Osteoblast (primary cell): ENCODE results near the gene PLVAP. TPM values are rescaled to one million over a fixed set of nuclear protein-coding genes. Genes with fewer than 3 reads are reported as not detected.

Experiments
- DNase-seq: peaks from one replicate; pipeline ENCODE4 v3.0.0; 2011; ENCODE audit warnings: low spot score, mixed read lengths; ENCODE audit not compliant: insufficient read length; ENCODE audit errors: missing footprints
- H2AFZ ChIP-seq: 2 replicates; pipeline ENCODE4 v1.6.0; 2011; ENCODE audit warnings: mild to moderate bottlenecking, low read length
- H3K27ac ChIP-seq: 2 replicates; pipeline ENCODE4 v1.5.1; 2011; ENCODE audit warnings: mild to moderate bottlenecking, low read depth, low read length, moderate library complexity
- H3K27me3 ChIP-seq: 2 replicates; pipeline ENCODE4 v1.6.0; 2012; ENCODE audit warnings: mild to moderate bottlenecking, control low read depth, inconsistent platforms, low read length, moderate library complexity; ENCODE audit not compliant: insufficient read depth
- H3K36me3 ChIP-seq: 2 replicates; pipeline ENCODE4 v1.5.1; 2011; ENCODE audit warnings: mild to moderate bottlenecking, low read length, control low read depth, moderate library complexity; ENCODE audit not compliant: insufficient read depth
- H3K4me1 ChIP-seq: 2 replicates; pipeline ENCODE4 v1.5.1; 2011; ENCODE audit warnings: mild to moderate bottlenecking, low read length, control low read depth, moderate library complexity; ENCODE audit not compliant: insufficient read depth
- H3K4me2 ChIP-seq: 2 replicates; pipeline ENCODE4 v1.6.0; 2011; ENCODE audit warnings: mild to moderate bottlenecking, low read length; ENCODE audit not compliant: insufficient read depth
- H3K4me3 ChIP-seq: fragments of 200-600 bp; sonication (generic); 3 replicates; pipeline ENCODE4 v1.5.1; 2012; ENCODE audit warnings: mild to moderate bottlenecking, low read length, inconsistent platforms; ENCODE audit not compliant: insufficient read depth
- H3K79me2 ChIP-seq: 2 replicates; pipeline ENCODE4 v1.6.0; 2012; ENCODE audit warnings: mild to moderate bottlenecking, low read length, control low read depth, inconsistent platforms; ENCODE audit not compliant: insufficient read depth
- H3K9me3 ChIP-seq: 2 replicates; pipeline ENCODE4 v1.5.1; 2011; ENCODE audit warnings: low read depth, low read length, control low read depth
- H4K20me1 ChIP-seq: 2 replicates; pipeline ENCODE4 v1.6.0; 2012; ENCODE audit warnings: mild to moderate bottlenecking, low read length, control low read depth; ENCODE audit not compliant: insufficient read depth
- total RNA-seq: library from RNA; depleted of rRNA; stranded (reverse); fragments of >200 nt; gene quantifications from 2 replicates; pipeline ENCODE4 v1.2.3, GENCODE V29; 2012
- TF ChIP-seq, protein P1 (sequence below): IDR thresholded peaks from 2 replicates; pipeline ENCODE4 v1.5.1; 2011; ENCODE audit warnings: mild to moderate bottlenecking, low read depth, low read length, moderate library complexity; ENCODE audit errors: extremely low read depth

The PLVAP gene
- total RNA-seq, 1 donor, result not detected

DNA sequence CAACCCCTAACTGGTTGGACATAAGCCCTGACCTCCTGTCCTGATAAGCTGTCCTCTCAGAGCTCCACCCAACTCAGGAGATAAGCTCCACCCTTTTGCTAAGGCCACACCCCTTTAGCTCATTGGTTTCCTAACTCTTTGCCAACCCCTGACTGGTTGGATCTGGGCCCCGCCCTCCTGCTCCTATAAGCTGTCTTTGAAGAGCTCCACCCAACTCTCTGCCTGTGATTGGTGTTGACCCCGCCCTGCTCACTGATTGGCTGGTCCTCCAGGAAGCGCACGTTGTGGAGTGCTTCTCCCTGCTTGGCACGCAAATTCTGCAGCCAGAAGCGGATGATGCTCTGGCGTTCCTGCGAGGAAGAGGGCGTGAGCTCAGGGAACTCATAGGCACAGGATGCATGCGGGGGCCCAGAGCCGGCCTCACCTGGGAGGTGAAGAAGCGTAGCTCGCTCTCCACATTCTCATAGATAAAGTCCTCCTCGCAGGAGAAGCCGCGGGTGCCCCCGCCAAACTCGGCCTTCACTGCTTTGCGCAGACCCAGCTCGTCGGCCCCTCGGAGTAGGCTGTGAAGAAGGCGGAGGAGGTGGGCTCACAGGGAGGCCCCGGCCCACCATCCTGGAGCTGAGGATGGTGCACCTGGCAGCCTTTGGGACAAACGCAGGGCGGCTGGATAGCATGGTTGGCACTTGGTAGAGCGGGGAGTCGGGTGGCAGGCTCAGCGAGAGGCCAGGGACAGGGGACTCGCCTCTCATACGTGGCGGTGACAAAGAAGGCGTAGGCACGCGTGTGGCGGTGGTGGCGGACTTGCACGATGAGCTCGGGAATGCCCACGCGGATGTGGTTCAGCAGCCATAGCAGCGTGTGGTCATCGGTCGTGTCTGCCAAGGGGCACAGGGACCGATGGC, 44.2 kb downstream of the PLVAP start:
- peak; percentile 84 for DNase-seq
- Histone ChIP-seq H3K4me3 (no peak overlapping the region), H2AFZ (no peak overlapping the region), H3K4me2 (no peak overlapping the region), H4K20me1 (no peaks in the 10 kb centered on the region), H3K36me3 (no peaks in the 10 kb centered on the region), H3K4me1 (peaks cover 19% of the 10 kb centered on the region), H3K79me2 (no peaks in the 10 kb centered on the region), H3K9me3 (no peaks in the 10 kb centered on the region), H3K27me3 (no peaks in the 10 kb centered on the region), H3K27ac (no peak overlapping the region)
- TF ChIP-seq, protein P1, sequence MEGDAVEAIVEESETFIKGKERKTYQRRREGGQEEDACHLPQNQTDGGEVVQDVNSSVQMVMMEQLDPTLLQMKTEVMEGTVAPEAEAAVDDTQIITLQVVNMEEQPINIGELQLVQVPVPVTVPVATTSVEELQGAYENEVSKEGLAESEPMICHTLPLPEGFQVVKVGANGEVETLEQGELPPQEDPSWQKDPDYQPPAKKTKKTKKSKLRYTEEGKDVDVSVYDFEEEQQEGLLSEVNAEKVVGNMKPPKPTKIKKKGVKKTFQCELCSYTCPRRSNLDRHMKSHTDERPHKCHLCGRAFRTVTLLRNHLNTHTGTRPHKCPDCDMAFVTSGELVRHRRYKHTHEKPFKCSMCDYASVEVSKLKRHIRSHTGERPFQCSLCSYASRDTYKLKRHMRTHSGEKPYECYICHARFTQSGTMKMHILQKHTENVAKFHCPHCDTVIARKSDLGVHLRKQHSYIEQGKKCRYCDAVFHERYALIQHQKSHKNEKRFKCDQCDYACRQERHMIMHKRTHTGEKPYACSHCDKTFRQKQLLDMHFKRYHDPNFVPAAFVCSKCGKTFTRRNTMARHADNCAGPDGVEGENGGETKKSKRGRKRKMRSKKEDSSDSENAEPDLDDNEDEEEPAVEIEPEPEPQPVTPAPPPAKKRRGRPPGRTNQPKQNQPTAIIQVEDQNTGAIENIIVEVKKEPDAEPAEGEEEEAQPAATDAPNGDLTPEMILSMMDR, result no peak

DNA sequence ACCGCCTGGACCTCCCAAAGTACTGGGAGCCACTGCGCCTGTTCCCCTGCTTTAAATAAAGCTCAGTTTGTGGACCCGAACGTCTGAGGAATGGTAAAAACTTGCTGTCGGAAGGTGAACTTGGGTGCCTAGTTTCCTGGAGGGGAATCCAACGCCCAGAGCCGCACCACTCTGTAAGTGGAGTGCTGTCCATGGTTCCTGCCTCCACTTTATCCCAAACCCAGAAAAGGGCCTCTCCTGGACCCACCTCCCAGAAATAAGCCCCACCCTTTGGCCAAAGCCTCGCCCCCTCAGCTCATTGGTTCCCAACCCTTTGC, 44.8 kb downstream of the PLVAP start:
- peaks cover 15% of the 10 kb centered on the region for H3K4me1 ChIP-seq
- H3K79me2 ChIP-seq, result no peaks in the 10 kb centered on the region
- no peaks in the 10 kb centered on the region for H4K20me1 ChIP-seq
- no peak overlapping the region for H3K27ac ChIP-seq
- no peaks in the 10 kb centered on the region for H3K9me3 ChIP-seq
- no peaks in the 10 kb centered on the region for H3K36me3 ChIP-seq
- no peak overlapping the region for H2AFZ ChIP-seq
- DNase-seq, result no peak
- no peak overlapping the region for H3K4me3 ChIP-seq
- no peak overlapping the region for H3K4me2 ChIP-seq
- no peaks in the 10 kb centered on the region for H3K27me3 ChIP-seq
- TF ChIP-seq, protein P1, result no peak

DNA sequence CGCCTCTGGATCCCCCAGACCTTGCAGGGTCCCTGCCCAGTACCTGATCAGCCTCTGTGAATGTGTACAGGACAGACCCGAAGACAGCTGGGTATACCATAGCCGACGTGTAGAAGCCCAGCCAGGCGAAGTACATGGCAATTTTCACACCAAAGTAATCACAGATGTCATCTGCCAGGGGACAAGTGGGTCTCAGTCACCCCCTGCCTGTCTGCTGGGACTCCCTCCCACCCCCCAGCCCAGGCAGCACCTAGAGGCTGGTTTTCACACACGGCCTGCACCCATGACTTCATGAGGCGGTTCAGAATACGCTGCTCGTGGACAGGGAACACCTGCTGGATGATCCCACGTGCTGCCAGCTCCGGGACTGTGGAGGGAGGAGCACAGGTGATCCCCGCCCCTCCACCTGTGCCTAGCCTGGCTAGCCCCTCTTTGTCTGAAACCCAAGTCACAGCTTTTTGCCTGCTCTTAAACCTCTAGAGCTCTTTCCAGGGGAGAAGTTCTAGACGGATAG, 46.0 kb downstream of the PLVAP start:
- Histone ChIP-seq H2AFZ (no peak overlapping the region), H3K4me1 (peaks cover 19% of the 10 kb centered on the region), H3K27ac (no peak overlapping the region), H3K27me3 (no peaks in the 10 kb centered on the region), H3K4me3 (no peak overlapping the region), H3K9me3 (no peaks in the 10 kb centered on the region), H3K79me2 (no peaks in the 10 kb centered on the region), H3K4me2 (no peak overlapping the region), H4K20me1 (no peaks in the 10 kb centered on the region), H3K36me3 (no peaks in the 10 kb centered on the region)
- TF ChIP-seq, protein P1, result no peak
- DNase-seq, result peak; percentile 87

DNA sequence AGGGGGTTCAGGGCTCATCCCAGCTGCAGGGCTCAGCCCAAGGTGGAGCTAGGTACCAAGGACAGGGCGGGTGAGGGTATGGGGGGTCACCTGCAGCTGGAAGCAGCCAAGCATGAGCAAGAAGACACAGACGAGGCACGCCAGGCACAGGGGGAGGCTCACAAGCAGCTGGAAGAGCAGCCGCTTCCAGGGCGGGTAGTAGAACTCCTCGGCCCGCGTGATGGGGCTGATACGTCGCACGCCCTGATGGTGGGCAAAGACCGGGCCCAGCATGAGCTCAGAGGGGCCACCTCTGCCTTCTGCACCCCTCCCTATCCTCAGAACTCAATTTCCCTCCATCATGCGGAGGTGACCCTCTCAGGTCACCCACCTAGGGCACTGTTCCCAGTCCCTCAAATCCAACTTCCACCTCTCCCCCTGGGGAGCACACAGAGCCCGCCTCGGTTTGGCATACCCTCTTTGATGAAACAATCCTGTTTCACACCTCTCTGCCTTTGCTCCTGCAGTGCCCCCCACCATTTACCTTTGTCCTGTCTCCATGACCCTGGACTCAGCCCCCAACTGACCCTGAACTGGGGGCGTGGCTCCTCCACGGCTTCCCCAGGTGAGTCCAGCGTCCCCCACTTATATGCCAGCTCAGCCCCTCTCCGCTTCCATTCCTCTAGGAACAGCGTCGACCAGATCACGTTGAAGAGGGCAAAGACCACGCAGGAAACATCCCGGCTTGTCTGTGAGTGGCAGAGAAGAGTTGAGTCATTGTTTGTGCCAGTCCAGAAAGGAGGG, 46.7 kb downstream of the PLVAP start:
- no peaks in the 10 kb centered on the region for H3K27me3 ChIP-seq
- no peak overlapping the region for H2AFZ ChIP-seq
- H3K4me3 ChIP-seq, result no peak overlapping the region
- DNase-seq, result peak; percentile 67
- H3K4me1 ChIP-seq, result peaks cover 24% of the 10 kb centered on the region
- no peak overlapping the region for H3K4me2 ChIP-seq
- H3K27ac ChIP-seq, result no peak overlapping the region
- no peaks in the 10 kb centered on the region for H3K9me3 ChIP-seq
- H3K79me2 ChIP-seq, result no peaks in the 10 kb centered on the region
- no peaks in the 10 kb centered on the region for H4K20me1 ChIP-seq
- TF ChIP-seq, protein P1, result no peak
- no peaks in the 10 kb centered on the region for H3K36me3 ChIP-seq
